Upper lobe of left lung (tissue), 4 donors: ENCODE measurements around the gene TSKU.

Experiments used
- EP300 ChIP-seq, 4 donors: sonication (generic); formaldehyde crosslinking; IDR thresholded peaks; one replicate each; pipeline ENCODE4 v1.5.1; 2017; ENCODE audit warnings: antibody characterized with exemption in 4 of 4, control low read depth in 2 of 4
- POLR2A ChIP-seq, 4 donors: fragments of 450-650 bp; IDR thresholded peaks; one replicate each; pipeline ENCODE4 v1.5.1; 2016 to 2017; ENCODE audit warnings: antibody characterized with exemption in 4 of 4, mild to moderate bottlenecking in 2 of 4
- POLR2AphosphoS5 ChIP-seq, 2 donors: sonication (generic); formaldehyde crosslinking; IDR thresholded peaks; one replicate each; pipeline ENCODE4 v1.5.1; 2017; ENCODE audit warnings: antibody characterized with exemption in 2 of 2
- TF ChIP-seq, protein P1 (sequence below), 6 experiments: fragments of 450-650 bp in 4 of 6; fragments of 200-600 bp in 2 of 6; sonication (generic) in 2 of 6; IDR thresholded peaks; one replicate each; pipeline ENCODE4 v1.5.1; 2016 to 2019; ENCODE audit warnings: antibody characterized with exemption in 6 of 6

GRCh38 chr11:76786441-76787014 is 3.4 kb downstream of the TSKU start:
- TF ChIP-seq POLR2AphosphoS5 (IDR thresholded peaks at IDR 0.05): no peak
- no peak for TF ChIP-seq POLR2A (IDR thresholded peaks at IDR 0.05)
- TF ChIP-seq, protein P1, sequence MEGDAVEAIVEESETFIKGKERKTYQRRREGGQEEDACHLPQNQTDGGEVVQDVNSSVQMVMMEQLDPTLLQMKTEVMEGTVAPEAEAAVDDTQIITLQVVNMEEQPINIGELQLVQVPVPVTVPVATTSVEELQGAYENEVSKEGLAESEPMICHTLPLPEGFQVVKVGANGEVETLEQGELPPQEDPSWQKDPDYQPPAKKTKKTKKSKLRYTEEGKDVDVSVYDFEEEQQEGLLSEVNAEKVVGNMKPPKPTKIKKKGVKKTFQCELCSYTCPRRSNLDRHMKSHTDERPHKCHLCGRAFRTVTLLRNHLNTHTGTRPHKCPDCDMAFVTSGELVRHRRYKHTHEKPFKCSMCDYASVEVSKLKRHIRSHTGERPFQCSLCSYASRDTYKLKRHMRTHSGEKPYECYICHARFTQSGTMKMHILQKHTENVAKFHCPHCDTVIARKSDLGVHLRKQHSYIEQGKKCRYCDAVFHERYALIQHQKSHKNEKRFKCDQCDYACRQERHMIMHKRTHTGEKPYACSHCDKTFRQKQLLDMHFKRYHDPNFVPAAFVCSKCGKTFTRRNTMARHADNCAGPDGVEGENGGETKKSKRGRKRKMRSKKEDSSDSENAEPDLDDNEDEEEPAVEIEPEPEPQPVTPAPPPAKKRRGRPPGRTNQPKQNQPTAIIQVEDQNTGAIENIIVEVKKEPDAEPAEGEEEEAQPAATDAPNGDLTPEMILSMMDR (IDR thresholded peaks at IDR 0.05): no peak
- TF ChIP-seq EP300 (IDR thresholded peaks at IDR 0.05): no peak
